Activated CD4-positive, alpha-beta T cell treated with anti-CD3 and anti-CD28 coated beads, Interleukin-2, amount 10 ng/mL, durations not matched to agents 24 days and 14 days (primary cell): Measurements from ENCODE around the gene INAFM1. TPM values are rescaled to one million over a fixed set of nuclear protein-coding genes. Genes with fewer than 3 reads are reported as not detected.
"Not testable (repeated sequence)": the region's sequence is repeated elsewhere in the genome, so short reads cannot be mapped to it uniquely, and the experiment has no call there.

Experiments used
- DNase-seq: peaks from one replicate; pipeline ENCODE4 v3.0.0; 2022
- H3K27ac Mint-ChIP-seq: one replicate; pipeline ENCODE4 v1.8.0; 2022; ENCODE audit warnings: mild to moderate bottlenecking, mixed read lengths
- H3K27me3 Mint-ChIP-seq: one replicate; pipeline ENCODE4 v1.8.0; 2022; ENCODE audit warnings: mixed read lengths
- H3K36me3 Mint-ChIP-seq: one replicate; pipeline ENCODE4 v1.8.0; 2022; ENCODE audit warnings: low read depth, mild to moderate bottlenecking, mixed read lengths
- H3K4me1 Mint-ChIP-seq: one replicate; pipeline ENCODE4 v1.8.0; 2021; ENCODE audit warnings: mixed read lengths
- H3K4me3 Mint-ChIP-seq: one replicate; pipeline ENCODE4 v1.8.0; 2022; ENCODE audit warnings: mild to moderate bottlenecking, moderate library complexity, mixed read lengths
- H3K9me3 Mint-ChIP-seq: one replicate; pipeline ENCODE4 v1.8.0; 2021; ENCODE audit warnings: mixed read lengths
- intact Hi-C: fragments of 100-400 bp; cut with micrococcal nuclease; formaldehyde crosslinking; loops from one replicate; pipeline ENCODE4 v1.15.1; 2023
- total RNA-seq: library from RNA; stranded (reverse); gene quantifications from 2 replicates; pipeline ENCODE4 v1.2.3, GENCODE V29; 2022

INAFM1 gene
- total RNA-seq, 1 donor from 2014 or later, result 10.6 TPM

DNA sequence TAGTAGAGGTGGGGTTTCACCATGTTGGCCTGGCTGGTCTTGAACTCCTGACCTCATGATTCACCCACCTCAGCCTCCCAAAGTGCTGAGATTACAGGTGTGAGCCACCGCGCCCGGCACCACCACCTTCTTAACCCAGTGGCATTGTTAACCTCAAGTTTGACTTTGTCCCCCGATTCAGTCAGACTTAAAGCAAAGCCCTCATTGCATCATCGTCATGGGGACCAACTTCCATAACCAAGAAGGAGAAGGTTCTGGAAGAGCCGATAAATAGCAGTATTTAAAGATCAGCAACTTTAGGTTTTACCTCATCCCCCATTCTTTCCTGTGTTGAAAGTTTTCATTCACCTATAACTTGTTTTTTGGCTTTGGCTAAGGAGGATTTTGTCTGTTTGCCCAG lies 6.7 kb upstream of the INAFM1 start:
- peaks cover 51% of the 10 kb centered on the region for H3K36me3 Mint-ChIP-seq
- H3K27me3 Mint-ChIP-seq, result no peaks in the 10 kb centered on the region
- H3K4me3 Mint-ChIP-seq, result no peak overlapping the region
- peaks cover 17% of the 10 kb centered on the region for H3K4me1 Mint-ChIP-seq
- H3K27ac Mint-ChIP-seq, result no peak overlapping the region
- no peak for DNase-seq
- intact Hi-C loops, result no loop called here
- no peaks in the 10 kb centered on the region for H3K9me3 Mint-ChIP-seq

- peaks cover 43% of the 10 kb centered on the region for H3K36me3 Mint-ChIP-seq
- no peak overlapping the region for H3K4me3 Mint-ChIP-seq
- H3K9me3 Mint-ChIP-seq, result no peaks in the 10 kb centered on the region
- H3K4me1 Mint-ChIP-seq, result peaks cover 23% of the 10 kb centered on the region
- peak overlapping the region; percentile 36 for H3K27ac Mint-ChIP-seq
- intact Hi-C loops, result no loop called here
- DNase-seq, result no peak
- H3K27me3 Mint-ChIP-seq, result no peaks in the 10 kb centered on the region
Measured at GRCh38 chr19:47269596-47269995, 5.1 kb upstream of the INAFM1 start.

DNA sequence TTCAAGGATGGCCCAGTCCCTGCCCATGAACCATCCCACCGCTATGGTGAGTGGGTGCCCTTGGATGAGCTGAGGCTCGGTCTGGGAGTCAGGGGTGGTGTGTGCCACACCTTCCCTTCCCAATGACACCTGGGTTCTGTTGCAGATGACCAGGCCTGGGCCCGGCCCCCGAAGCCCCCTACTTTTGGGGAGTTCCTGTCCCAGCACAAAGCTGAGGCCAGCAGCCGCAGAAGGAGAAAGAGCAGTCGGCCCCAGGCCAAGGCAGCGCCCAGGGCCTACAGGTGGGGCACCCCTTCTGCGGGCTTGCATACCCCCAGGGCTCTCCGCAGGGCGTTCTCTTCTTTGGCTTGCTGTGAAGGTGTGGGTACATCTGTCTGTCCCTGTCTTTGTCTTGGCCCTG lies 4.3 kb upstream of the INAFM1 start:
- H3K9me3 Mint-ChIP-seq, result no peaks in the 10 kb centered on the region
- peaks cover 25% of the 10 kb centered on the region for H3K4me1 Mint-ChIP-seq
- no peak for DNase-seq
- intact Hi-C loops, result loop anchor here (10.0 kb wide), 2 partner anchors 334 to 486 kb away; partner anchors contain the start of genes BICRA and SLC1A5
- no peak overlapping the region for H3K4me3 Mint-ChIP-seq
- no peak overlapping the region for H3K27ac Mint-ChIP-seq
- H3K36me3 Mint-ChIP-seq, result peaks cover 40% of the 10 kb centered on the region
- no peaks in the 10 kb centered on the region for H3K27me3 Mint-ChIP-seq

DNA sequence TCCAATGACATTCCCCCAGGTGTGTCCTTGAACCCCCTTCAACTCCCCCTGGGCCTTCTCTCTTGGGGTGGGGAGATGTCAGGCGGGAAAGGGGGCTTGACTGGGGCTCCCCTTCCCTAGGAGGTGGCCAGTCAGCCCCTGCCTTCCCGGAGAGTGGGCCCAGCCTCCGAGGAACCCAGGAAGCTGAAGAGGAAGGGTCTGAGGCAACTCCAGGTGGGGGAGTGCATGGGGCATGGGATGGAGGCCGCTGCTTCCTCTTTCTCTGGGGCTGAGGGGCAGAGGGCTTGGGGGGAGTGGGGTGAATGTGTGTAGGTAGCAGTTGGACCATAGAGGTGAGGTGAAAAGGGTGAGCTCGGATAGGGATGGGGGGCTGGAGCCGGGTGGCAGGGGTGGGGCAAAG lies 2.7 kb upstream of the INAFM1 start:
- Mint-ChIP-seq H3K36me3 (peaks cover 37% of the 10 kb centered on the region), H3K4me1 (peaks cover 35% of the 10 kb centered on the region), H3K9me3 (no peaks in the 10 kb centered on the region), H3K4me3 (peak overlapping the region; percentile 97), H3K27ac (no peak overlapping the region), H3K27me3 (no peaks in the 10 kb centered on the region)
- DNase-seq, result no peak
- intact Hi-C loops, result loop anchor here (10.0 kb wide), 2 partner anchors 333 to 487 kb away; partner anchors contain the start of genes BICRA and SLC1A5

GRCh38 chr19:47272448-47273312 lies 2.0 kb upstream of the INAFM1 start:
- H3K27ac Mint-ChIP-seq, result peak overlapping the region; percentile 84
- peak overlapping the region; percentile 97 for H3K4me3 Mint-ChIP-seq
- no peaks in the 10 kb centered on the region for H3K9me3 Mint-ChIP-seq
- intact Hi-C loops, result loop anchor here (10.0 kb wide), 2 partner anchors 332 to 488 kb away; partner anchors contain the start of genes BICRA and SLC1A5
- H3K4me1 Mint-ChIP-seq, result peaks cover 36% of the 10 kb centered on the region
- no peak for DNase-seq
- no peaks in the 10 kb centered on the region for H3K27me3 Mint-ChIP-seq
- peaks cover 33% of the 10 kb centered on the region for H3K36me3 Mint-ChIP-seq

DNA sequence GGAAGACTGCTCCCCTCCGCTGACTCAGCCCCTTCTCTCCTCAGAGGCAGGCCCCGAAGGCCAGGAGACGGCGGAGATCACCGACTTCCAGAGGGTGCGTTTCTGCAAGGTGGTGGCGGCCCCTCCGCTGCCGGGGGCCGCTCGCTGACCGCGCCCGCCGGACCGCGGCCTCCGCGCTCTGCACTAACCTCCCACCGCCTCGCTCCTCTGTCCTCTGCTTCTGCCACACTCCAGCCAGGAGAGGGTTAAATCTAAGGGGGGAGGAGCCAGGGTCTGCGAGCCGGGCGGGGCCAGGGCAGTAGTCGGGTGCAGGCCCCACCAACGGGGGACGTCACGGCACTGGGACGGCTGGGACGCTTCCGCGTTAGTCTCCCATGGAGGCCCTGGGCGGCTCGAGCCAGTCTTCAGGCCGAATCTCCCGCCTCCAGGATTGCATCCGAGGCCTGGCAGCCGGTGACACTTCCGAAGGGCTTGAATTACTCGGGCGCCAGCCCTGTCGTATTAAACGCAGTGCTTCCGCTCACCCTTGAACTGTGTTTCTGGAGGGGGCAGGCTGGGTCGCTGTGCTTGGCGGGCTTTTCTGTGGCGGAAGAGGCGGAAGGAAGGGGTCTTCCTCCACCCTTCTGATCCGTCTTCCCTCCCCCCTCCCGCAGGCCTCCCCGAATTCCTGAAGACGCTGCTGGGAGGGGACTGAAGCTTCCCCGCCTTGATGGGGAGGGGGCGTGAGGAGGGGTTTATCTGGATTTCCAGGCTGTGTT lies 1.2 kb upstream of the INAFM1 start:
- Mint-ChIP-seq H3K9me3 (no peaks in the 10 kb centered on the region), H3K4me1 (peaks cover 41% of the 10 kb centered on the region), H3K27me3 (no peaks in the 10 kb centered on the region), H3K4me3 (peak overlapping the region; percentile 97), H3K27ac (peak overlapping the region; percentile 99), H3K36me3 (peaks cover 29% of the 10 kb centered on the region)
- intact Hi-C loops, result loop anchor here (1.0 to 10.0 kb wide), 5 partner anchors 16 to 489 kb away; partner anchors contain the start of genes BBC3, BICRA, NAPA and SLC1A5
- peak; percentile 98 for DNase-seq

GRCh38 chr19:47274891-47275761 lies 441 bp downstream of the INAFM1 start:
- Mint-ChIP-seq H3K27ac (peak overlapping the region; percentile 51), H3K36me3 (peaks cover 22% of the 10 kb centered on the region), H3K9me3 (no peaks in the 10 kb centered on the region), H3K4me1 (peaks cover 40% of the 10 kb centered on the region), H3K4me3 (peak overlapping the region; percentile 78), H3K27me3 (no peaks in the 10 kb centered on the region)
- intact Hi-C loops, result loop anchor here (1.0 to 10.0 kb wide), 5 partner anchors 18 to 490 kb away; partner anchors contain the start of genes BBC3, BICRA, NAPA and SLC1A5
- no peak for DNase-seq

DNA sequence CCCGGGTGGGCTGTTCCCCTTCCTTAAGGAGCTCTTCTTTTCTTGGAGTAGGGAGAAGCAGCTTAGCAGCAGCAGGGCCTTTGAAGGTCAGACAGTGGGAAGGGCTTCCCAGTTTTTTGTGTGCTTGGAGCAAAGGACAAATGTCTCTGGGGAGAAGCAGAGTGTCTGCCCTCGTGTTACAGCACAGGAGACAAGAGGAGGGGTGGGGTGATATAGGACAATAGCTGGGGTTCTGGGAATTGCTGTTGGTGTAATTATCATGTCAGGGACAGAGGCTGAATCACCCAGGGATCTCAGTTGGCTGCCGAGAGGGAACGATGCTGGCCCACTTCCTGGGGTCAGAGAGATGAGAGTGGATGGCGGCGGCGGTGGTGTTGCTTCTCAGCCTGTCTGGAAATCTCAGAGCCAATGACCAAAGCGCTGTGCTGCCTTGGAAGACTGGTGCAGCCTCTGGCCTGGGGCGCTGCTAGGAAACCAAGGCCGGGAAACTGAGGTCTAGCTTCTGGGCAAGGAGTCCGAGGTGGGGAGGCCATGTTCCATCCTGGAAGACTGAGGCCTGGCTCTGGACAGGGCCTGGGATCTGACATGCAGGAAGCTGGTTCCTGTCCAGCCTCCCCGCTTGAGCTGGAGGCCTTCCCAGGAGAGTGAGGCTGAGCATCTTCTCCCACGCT lies 1.2 kb downstream of the INAFM1 start:
- Mint-ChIP-seq H3K9me3 (no peaks in the 10 kb centered on the region), H3K27me3 (no peaks in the 10 kb centered on the region), H3K27ac (peak overlapping the region; percentile 51), H3K4me3 (peak overlapping the region; percentile 78), H3K36me3 (peaks cover 18% of the 10 kb centered on the region), H3K4me1 (peaks cover 37% of the 10 kb centered on the region)
- intact Hi-C loops, result loop anchor here (2.0 to 10.0 kb wide), 4 partner anchors 45 to 491 kb away; partner anchors contain the start of genes BBC3, BICRA, NAPA and SLC1A5
- no peak for DNase-seq

DNA sequence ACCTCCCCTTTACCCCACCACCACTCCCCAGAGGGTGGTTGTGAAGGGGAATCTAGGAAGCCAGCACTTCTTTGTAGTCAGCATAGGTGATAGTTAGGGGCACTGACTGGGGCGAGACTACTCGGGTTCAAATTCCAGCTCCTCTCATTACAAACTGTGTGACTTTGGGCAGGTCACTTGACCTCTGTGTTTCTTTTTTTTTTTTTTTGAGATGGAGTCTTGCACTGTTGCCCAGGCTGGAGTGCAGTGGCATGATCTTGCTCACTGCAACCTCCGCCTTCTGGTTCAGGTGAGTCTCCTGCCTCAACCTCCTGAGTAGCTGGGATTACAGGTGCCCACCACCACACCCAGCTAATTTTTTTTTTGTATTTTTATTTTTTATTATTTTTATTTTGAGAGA lies 1.8 kb downstream of the INAFM1 start:
- not testable (repeated sequence) for H3K27me3 Mint-ChIP-seq, DNase-seq, H3K9me3 Mint-ChIP-seq, H3K27ac Mint-ChIP-seq, H3K4me3 Mint-ChIP-seq
- Mint-ChIP-seq H3K4me1 (peaks cover 35% of the 10 kb centered on the region), H3K36me3 (peaks cover 15% of the 10 kb centered on the region)
- intact Hi-C loops, result loop anchor here (10.0 kb wide), 2 partner anchors 328 to 492 kb away; partner anchors contain the start of genes BICRA and SLC1A5

- no peak overlapping the region for H3K4me3 Mint-ChIP-seq
- peak; percentile 90 for DNase-seq
- H3K4me1 Mint-ChIP-seq, result peaks cover 17% of the 10 kb centered on the region
- H3K27ac Mint-ChIP-seq, result no peak overlapping the region
- intact Hi-C loops, result no loop called here
- no peaks in the 10 kb centered on the region for H3K9me3 Mint-ChIP-seq
- H3K36me3 Mint-ChIP-seq, result peaks cover 15% of the 10 kb centered on the region
- no peaks in the 10 kb centered on the region for H3K27me3 Mint-ChIP-seq
Measured at GRCh38 chr19:47280183-47280797, 5.6 kb downstream of the INAFM1 start.

DNA sequence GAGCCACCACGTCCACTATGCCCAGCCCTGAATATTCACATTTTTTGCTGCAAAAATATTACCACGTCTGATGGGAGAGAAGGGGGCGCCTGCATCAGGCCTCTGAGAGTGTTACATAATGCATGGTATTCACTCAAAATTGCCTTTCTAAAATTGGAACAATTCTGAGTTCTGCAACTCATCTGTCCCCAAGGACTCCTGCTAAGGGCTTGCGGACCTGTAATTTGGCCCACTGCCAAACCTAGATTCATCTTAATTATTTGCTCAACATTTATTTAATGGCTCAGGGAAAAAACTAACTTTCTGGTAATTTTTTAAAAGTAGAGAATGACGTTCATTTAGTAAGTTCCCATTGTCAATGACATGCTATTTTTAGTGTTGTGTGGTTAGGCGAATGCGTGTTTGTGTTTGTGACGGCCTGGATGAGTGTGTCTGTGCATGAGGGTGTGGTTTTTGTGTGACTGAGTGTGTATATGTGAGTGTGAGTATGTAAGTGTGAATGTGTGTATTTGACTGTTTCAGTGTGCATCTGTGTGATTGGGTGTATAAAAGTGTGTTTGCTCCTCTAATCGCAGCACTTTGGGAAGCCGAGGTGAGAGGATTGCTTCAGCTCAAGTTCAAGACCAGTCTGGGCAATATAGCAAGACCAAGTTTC lies 8.8 kb downstream of the INAFM1 start:
- H3K4me1 Mint-ChIP-seq, result peaks cover 3% of the 10 kb centered on the region
- H3K27ac Mint-ChIP-seq, result no peak overlapping the region
- no peak overlapping the region for H3K4me3 Mint-ChIP-seq
- H3K36me3 Mint-ChIP-seq, result peaks cover 3% of the 10 kb centered on the region
- no peak for DNase-seq
- no peaks in the 10 kb centered on the region for H3K27me3 Mint-ChIP-seq
- intact Hi-C loops, result no loop called here
- H3K9me3 Mint-ChIP-seq, result no peaks in the 10 kb centered on the region

- Mint-ChIP-seq H3K4me3 (no peak overlapping the region), H3K27ac (no peak overlapping the region), H3K27me3 (no peaks in the 10 kb centered on the region), H3K4me1 (peaks cover 6% of the 10 kb centered on the region), H3K9me3 (no peaks in the 10 kb centered on the region), H3K36me3 (peaks cover 3% of the 10 kb centered on the region)
- intact Hi-C loops, result no loop called here
- DNase-seq, result peak; percentile 88
Measured at GRCh38 chr19:47284324-47284899, 9.7 kb downstream of the INAFM1 start.
